GM21737 (cell line): ENCODE data around the gene MEMO1.
"Not testable (repeated sequence)": the region's sequence is repeated elsewhere in the genome, so short reads cannot be mapped to it uniquely, and the experiment has no call there.

Source experiments
- ATAC-seq: cut with Tn5 transposase; IDR thresholded peaks from one replicate; pipeline ENCODE4 v1.9.1; 2021; ENCODE audit warnings: mild to moderate bottlenecking, moderate library complexity; ENCODE audit not compliant: unreplicated experiment

The MEMO1 gene

GRCh38 chr2:31998731-31999383, 12.0 kb downstream of the MEMO1 start:
- no peak for ATAC-seq

- no peak for ATAC-seq
Measured at GRCh38 chr2:31997653-31998052, 13.2 kb downstream of the MEMO1 start.

GRCh38 chr2:31996571-31997150, 14.1 kb downstream of the MEMO1 start:
- ATAC-seq: no peak

- no peak for ATAC-seq
Measured at GRCh38 chr2:31992934-31993333, 17.9 kb downstream of the MEMO1 start.

- ATAC-seq: no peak
Measured at GRCh38 chr2:31992025-31992579, 18.7 kb downstream of the MEMO1 start.

GRCh38 chr2:31989946-31990345, 20.9 kb downstream of the MEMO1 start:
- no peak for ATAC-seq

- ATAC-seq: no peak
Measured at GRCh38 chr2:31987454-31988220, 23.2 kb downstream of the MEMO1 start.

- ATAC-seq: no peak
Measured at GRCh38 chr2:31986906-31987305, 23.9 kb downstream of the MEMO1 start.

- ATAC-seq: no peak
Measured at GRCh38 chr2:31983762-31984467, 26.9 kb downstream of the MEMO1 start.

GRCh38 chr2:31980674-31981356, 30.0 kb downstream of the MEMO1 start:
- peak; percentile 98 for ATAC-seq

- ATAC-seq: no peak
Measured at GRCh38 chr2:31979956-31980355, 30.9 kb downstream of the MEMO1 start.

GRCh38 chr2:31979018-31979417, 31.8 kb downstream of the MEMO1 start:
- no peak for ATAC-seq

- ATAC-seq: no peak
Measured at GRCh38 chr2:31978436-31978835, 32.4 kb downstream of the MEMO1 start.

GRCh38 chr2:31973665-31974064, 37.1 kb downstream of the MEMO1 start:
- no peak for ATAC-seq

GRCh38 chr2:31972059-31972458, 38.7 kb downstream of the MEMO1 start:
- ATAC-seq: no peak

- no peak for ATAC-seq
Measured at GRCh38 chr2:31969178-31969577, 41.6 kb downstream of the MEMO1 start.

- ATAC-seq: no peak
Measured at GRCh38 chr2:31967790-31968189, 43.0 kb downstream of the MEMO1 start.

- not testable (repeated sequence) for ATAC-seq
Measured at GRCh38 chr2:31966402-31966801, 44.4 kb downstream of the MEMO1 start.

GRCh38 chr2:31965094-31965493, 45.7 kb downstream of the MEMO1 start:
- no peak for ATAC-seq

- ATAC-seq: no peak
Measured at GRCh38 chr2:31962757-31963361, 47.9 kb downstream of the MEMO1 start.
